ENCODE results near the gene KIAA0513. TPM values are rescaled to one million over a fixed set of nuclear protein-coding genes. Genes with fewer than 3 reads are reported as not detected.

The KIAA0513 gene
- total and polyA plus RNA-seq, 2 donors (not counting 1 experiment from before 2014, with no cell fraction given): 1.1 to 2.1 TPM

- POLR2A ChIA-PET: no interaction called here
- no peak for TF ChIP-seq CTCF (IDR thresholded peaks at IDR 0.05)
- TF ChIP-seq EZH2 (IDR thresholded peaks at IDR 0.05; ENCODE audit: borderline replicate concordance, insufficient read depth, low read depth, low read length, poor library complexity, severe bottlenecking): no peak
- Histone ChIP-seq H3K79me2 (ENCODE audit: control insufficient read depth, insufficient read depth, low read length) (no peaks in the 10 kb centered on the region), H3K27me3 (replicated peaks in 1 of 4; ENCODE audit: control extremely low read depth in 1 of 4, control insufficient read depth in 3 of 4, insufficient read depth in 4 of 4, low read length in 3 of 4) (no peaks in the 10 kb centered on the region), H3K4me1 (ENCODE audit: control insufficient read depth in 2 of 2, insufficient read depth in 2 of 2, low read length in 2 of 2) (no peaks in the 10 kb centered on the region), H3K36me3 (replicated peaks in 1 of 2; ENCODE audit: control extremely low read depth in 1 of 2, control insufficient read depth in 1 of 2, extremely low read depth in 1 of 2, insufficient read depth in 2 of 2, low read length in 1 of 2) (no peaks in the 10 kb centered on the region), H3K9ac (ENCODE audit: low read length) (no peak overlapping the region), H4K20me1 (ENCODE audit: control insufficient read depth, insufficient read depth, low read length, poor library complexity, severe bottlenecking) (no peaks in the 10 kb centered on the region), H3K9me3 (ENCODE audit: control extremely low read depth in 1 of 3, control insufficient read depth in 2 of 3, insufficient read depth in 1 of 3, low read length in 2 of 3) (no peaks in the 10 kb centered on the region), H3K4me3 (ENCODE audit: control extremely low read depth in 1 of 5, extremely low read depth in 1 of 5, insufficient read depth in 1 of 5, low read depth in 2 of 5, low read length in 4 of 5) (no peak overlapping the region), H3K4me2 (replicated peaks; ENCODE audit: low read depth, low read length, poor library complexity, severe bottlenecking) (no peak overlapping the region), H2AFZ (ENCODE audit: insufficient read depth, low read depth, low read length, poor library complexity, severe bottlenecking) (no peak overlapping the region), H3K27ac (ENCODE audit: low read length in 2 of 2) (no peak overlapping the region)
- WGBS (ENCODE audit: insufficient coverage): 79% methylated on average over 7 of the region's 12 CpGs
- H3K9me3 Mint-ChIP-seq (ENCODE audit: insufficient read depth): no peaks in the 10 kb centered on the region
- no peak overlapping the region for H3K4me3 Mint-ChIP-seq
- no peak for DNase-seq
- peaks cover 11% of the 10 kb centered on the region for H3K27me3 Mint-ChIP-seq
- ATAC-seq (ENCODE audit: low read depth): no peak
- intact Hi-C loops (cut with micrococcal nuclease): no loop called here
- no peak overlapping the region for H3K27ac Mint-ChIP-seq
- CTCF ChIA-PET: interaction anchor here (0.9 kb wide), 1 partner anchor 8 kb away, joined by 4 read pairs; no protein-coding TSS in a partner anchor
- H3K4me1 Mint-ChIP-seq: no peaks in the 10 kb centered on the region
These were observed 67.2 kb downstream of the KIAA0513 start for GRCh38 chr16:85094812-85095211.

- Mint-ChIP-seq H3K27me3 (peaks cover 11% of the 10 kb centered on the region), H3K4me1 (no peaks in the 10 kb centered on the region), H3K27ac (no peak overlapping the region), H3K4me3 (no peak overlapping the region), H3K9me3 (ENCODE audit: insufficient read depth) (no peaks in the 10 kb centered on the region)
- POLR2A ChIA-PET: no interaction called here
- Histone ChIP-seq H3K9me3 (ENCODE audit: control extremely low read depth in 1 of 3, control insufficient read depth in 2 of 3, insufficient read depth in 1 of 3, low read length in 2 of 3) (no peaks in the 10 kb centered on the region), H3K4me2 (replicated peaks; ENCODE audit: low read depth, low read length, poor library complexity, severe bottlenecking) (no peak overlapping the region), H3K4me3 (ENCODE audit: control extremely low read depth in 1 of 5, extremely low read depth in 1 of 5, insufficient read depth in 1 of 5, low read depth in 2 of 5, low read length in 4 of 5) (no peak overlapping the region), H3K36me3 (replicated peaks in 1 of 2; ENCODE audit: control extremely low read depth in 1 of 2, control insufficient read depth in 1 of 2, extremely low read depth in 1 of 2, insufficient read depth in 2 of 2, low read length in 1 of 2) (no peaks in the 10 kb centered on the region), H3K4me1 (ENCODE audit: control insufficient read depth in 2 of 2, insufficient read depth in 2 of 2, low read length in 2 of 2) (no peaks in the 10 kb centered on the region), H2AFZ (ENCODE audit: insufficient read depth, low read depth, low read length, poor library complexity, severe bottlenecking) (no peak overlapping the region), H3K27me3 (replicated peaks in 1 of 4; ENCODE audit: control extremely low read depth in 1 of 4, control insufficient read depth in 3 of 4, insufficient read depth in 4 of 4, low read length in 3 of 4) (no peaks in the 10 kb centered on the region), H3K9ac (ENCODE audit: low read length) (no peak overlapping the region), H3K27ac (ENCODE audit: low read length in 2 of 2) (no peak overlapping the region), H4K20me1 (ENCODE audit: control insufficient read depth, insufficient read depth, low read length, poor library complexity, severe bottlenecking) (no peaks in the 10 kb centered on the region), H3K79me2 (ENCODE audit: control insufficient read depth, insufficient read depth, low read length) (no peaks in the 10 kb centered on the region)
- 86% methylated on average over 8 of the region's 9 CpGs for WGBS (ENCODE audit: insufficient coverage)
- intact Hi-C loops (cut with micrococcal nuclease): no loop called here
- ATAC-seq (ENCODE audit: low read depth) (no peak), DNase-seq (no peak)
- CTCF ChIA-PET: no interaction called here
- TF ChIP-seq EZH2 (IDR thresholded peaks at IDR 0.05; ENCODE audit: borderline replicate concordance, insufficient read depth, low read depth, low read length, poor library complexity, severe bottlenecking) (no peak), CTCF (IDR thresholded peaks at IDR 0.05) (no peak)
These were observed 69.3 kb downstream of the KIAA0513 start for GRCh38 chr16:85096921-85097320.
